Activated CD8-positive, alpha-beta memory T cell treated with anti-CD3 and anti-CD28 coated beads, Interleukin-2, amount 50 U/mL, for 24 hours (primary cell): ENCODE measurements around the gene TNFAIP8L1.

Experiments
- DNase-seq: peaks from one replicate; pipeline ENCODE4 v3.0.0-alpha.2; 2020; ENCODE audit errors: extremely low read depth

The TNFAIP8L1 gene

DNA sequence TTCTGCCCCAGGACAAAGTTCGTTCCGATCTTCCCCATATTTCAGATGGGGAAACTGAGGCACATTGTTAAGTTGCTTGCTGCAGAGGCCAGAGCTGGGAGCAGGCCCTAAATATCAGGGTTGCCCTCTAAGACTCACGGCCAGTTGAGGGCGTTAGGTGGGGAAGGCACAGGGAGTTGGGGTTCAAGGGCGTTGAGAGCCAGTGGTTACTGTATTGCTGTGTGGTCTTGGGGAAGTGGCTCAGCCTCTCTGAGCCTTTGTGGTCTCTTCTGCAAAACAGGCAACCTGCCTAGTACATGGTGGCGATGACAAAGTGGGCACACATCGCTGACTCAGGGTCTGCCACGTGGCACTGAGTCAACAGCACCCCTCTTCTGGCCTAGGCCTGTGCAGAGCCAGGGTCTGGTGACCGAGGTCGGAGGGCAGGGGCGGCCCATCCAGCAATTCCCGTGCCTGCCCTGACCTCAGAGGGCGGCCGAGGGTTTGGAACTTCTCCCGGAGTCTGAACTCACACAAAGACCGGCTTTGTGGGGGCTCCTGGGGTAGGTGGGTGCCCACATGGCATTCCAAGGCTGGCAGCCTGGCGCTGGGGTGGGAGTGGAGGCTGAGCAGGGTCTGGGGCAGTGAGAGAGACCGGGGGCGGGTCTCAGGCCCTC lies 10.2 kb downstream of the TNFAIP8L1 start:
- DNase-seq, result no peak

DNA sequence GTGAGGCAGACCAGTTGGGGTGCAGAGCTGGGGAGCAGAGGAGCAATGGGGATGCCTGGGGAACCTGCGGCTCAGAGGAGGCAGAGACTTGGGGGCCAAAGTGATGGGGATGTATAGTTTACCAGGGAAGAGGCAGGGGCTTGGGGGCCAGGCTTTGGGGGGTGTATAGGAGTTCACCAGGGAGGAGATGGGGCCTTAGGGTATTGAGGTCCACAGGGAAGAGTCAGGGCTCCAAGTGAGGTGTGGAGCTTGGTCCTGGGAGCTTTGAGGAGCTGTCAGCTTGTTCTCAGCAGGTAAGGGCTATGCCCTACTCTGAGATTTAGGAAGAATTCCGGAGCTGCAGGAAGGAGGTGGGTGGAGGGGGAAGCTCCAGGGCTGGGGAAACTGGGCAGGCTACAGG lies 10.8 kb downstream of the TNFAIP8L1 start:
- no peak for DNase-seq

DNA sequence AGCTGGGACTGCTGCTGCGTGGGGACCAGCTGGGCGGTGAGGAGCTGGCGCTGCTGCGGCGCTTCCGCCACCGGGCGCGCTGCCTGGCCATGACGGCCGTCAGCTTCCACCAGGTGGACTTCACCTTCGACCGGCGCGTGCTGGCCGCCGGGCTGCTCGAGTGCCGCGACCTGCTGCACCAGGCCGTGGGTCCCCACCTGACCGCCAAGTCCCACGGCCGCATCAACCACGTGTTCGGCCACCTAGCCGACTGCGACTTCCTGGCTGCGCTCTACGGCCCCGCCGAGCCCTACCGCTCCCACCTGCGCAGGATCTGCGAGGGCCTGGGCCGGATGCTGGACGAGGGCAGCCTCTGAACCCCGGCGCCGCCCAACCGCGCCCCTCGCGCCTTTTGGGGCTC lies 12.8 kb downstream of the TNFAIP8L1 start:
- DNase-seq, result no peak

GRCh38 chr19:4653793-4654436 lies 14.6 kb downstream of the TNFAIP8L1 start:
- DNase-seq, result no peak

DNA sequence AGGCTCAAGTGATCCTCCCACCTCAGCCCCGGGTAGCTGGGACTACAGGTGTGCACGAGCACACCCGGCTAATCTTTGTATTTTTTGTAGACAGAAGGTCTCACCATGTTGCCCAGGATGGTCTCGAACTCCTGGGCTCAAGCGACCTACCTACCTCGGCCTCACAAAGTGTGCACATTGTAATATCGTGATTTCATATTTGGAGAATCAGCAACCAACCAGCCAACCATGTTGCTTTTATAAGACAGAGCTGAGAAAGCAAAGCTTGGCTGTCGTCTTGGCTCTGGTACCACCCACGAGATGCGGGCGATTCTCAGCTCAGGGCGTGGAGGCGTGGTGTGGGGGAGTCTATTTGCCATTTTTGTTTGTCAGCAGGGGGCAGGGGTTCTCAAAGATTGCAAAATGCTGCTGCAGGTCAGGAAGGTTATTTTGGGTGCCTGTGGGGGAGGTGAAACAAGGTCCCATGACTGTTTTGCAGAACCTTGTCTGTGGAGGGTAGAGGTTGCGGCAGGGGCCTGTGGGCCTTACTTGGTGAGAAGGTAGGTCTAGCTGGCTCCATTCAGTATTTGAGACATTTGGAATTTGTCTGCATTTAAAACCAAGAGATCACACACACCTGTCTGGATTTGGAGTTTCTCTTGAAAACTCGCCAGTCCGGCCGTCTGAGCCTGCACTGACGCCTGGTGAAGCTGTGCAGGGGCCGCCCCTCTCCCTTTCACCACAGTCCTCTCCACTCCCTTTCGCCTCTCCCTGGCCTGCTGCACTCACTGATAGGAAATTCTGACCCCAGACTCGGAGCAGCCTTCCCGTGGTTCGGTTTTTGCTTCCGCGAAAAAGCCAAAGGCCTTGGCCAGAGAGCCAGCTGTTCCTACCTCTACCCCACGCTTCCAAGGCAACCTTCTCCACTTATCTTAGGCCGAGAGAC lies 15.4 kb downstream of the TNFAIP8L1 start:
- no peak for DNase-seq

DNA sequence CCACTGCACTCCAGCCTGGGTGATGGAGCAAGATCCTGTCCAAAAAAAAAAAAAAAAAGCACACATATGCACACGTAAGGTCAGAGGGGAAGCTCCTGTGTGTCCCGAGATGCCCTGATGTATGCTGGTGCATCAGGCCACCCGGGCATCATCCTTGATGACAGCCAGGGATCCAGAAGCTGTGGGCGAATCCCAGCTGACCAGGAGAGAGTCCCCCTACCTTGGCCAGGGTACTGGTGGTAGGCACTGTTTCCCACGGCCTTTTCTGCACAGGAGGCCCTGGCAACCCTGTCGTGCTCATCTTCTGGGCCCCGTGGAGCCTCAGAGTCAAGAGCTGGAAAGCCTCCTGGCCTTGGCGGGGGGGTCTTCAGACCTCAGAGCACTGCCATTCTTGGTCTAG lies 16.8 kb downstream of the TNFAIP8L1 start:
- no peak for DNase-seq

DNA sequence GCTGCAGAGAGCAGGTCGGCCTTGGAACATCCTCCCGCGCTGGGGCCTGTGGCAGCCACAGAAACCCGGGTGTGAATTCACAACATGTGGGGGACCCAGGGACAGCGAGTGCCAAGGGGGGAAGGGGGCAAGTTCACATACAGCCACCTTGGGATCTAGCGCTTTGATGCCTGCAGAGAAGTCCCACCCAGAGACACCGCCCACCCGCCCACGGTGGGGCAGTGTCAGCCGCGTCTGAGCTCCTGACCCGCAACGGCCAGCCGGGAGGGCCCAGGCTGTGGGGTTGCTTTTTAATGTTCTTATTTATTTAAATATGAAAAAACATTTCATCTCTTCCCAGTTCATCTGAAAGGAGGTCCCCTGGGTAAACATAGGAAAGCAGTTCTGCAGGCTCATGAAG lies 17.9 kb downstream of the TNFAIP8L1 start:
- DNase-seq, result no peak

DNA sequence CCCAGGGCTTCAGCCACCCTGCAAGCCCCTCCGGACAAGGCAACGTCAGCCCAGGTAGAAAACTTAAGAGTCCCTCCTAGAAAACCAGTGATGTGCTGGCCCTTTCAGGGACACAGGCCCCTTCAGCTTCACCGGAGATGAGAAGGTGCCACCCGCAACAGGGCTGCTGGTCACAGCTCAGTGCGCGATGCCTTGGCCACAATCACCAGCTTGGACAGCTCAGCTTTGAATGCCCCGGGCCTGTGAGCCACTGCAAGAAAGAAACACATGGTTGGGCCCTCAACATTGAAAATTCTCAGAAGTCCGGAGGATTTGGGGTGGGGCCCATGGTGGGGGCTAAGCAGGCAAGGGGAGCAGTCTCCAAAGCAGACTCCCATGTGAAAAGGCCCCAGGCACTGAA lies 18.5 kb downstream of the TNFAIP8L1 start:
- DNase-seq, result no peak

GRCh38 chr19:4660181-4660791 lies 21.0 kb downstream of the TNFAIP8L1 start:
- no peak for DNase-seq

- no peak for DNase-seq
Observed at GRCh38 chr19:4660993-4661392, 21.7 kb downstream of the TNFAIP8L1 start.

GRCh38 chr19:4662020-4662695 lies 22.8 kb downstream of the TNFAIP8L1 start:
- DNase-seq, result no peak

- no peak for DNase-seq
Observed at GRCh38 chr19:4662812-4663211, 23.5 kb downstream of the TNFAIP8L1 start.

DNA sequence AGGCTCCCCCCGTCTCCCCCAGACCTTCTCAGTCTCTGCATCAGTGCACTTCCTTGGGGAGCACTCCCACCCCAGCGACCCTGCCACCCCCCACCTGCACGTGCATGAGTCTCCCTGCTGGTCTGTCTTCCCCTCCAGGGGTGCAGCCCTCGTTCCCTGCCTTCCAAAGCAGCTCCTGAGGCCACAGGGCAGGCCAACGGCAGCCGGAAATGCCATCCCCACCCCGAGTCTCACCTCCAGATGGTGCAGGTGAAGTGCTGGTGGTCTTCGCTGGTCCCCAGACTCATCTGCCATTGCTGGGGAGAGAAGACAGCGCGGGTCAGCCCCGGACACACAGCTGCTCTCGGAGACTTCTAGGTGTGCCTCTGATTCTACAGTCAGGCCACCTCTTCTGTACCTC lies 25.3 kb downstream of the TNFAIP8L1 start:
- DNase-seq, result no peak

DNA sequence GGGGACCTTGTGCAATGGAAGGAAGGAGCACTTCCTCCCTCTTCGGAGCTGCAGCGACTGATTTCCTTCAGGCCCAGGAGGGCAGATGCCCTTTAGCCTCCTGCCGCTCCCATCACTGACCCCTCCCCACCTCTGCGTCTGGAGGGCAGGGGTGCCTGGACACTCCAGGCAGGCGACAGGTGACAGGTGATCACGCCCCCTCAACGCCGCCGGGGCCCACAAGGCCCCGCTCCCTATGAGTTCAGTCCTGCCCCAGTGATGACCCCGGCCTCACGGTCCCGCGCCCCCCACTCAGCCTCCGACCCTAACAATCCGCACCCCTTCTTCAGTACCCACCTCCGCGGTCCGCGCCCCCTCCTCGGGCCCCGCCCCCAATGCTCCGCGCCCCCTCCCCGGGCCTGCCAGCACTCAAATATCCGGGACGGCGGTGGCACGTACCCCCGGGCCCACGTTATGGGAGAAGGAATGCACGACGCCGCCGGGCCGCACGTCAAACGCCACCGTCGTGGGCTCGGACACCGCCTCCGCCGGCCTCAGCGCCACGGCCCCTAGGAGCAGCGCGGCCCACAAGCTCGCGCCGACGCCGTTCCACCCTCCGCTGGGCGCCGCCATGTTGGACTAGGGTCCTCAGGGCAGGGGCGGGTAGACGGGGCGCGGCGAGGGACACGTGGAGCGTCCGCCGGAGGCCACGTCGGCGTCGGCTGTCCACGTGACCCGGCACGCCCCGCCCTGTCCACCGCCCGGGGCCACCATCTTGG lies 30.6 kb downstream of the TNFAIP8L1 start, which contains the start of gene MYDGF:
TSS of gene MYDGF (minus strand) at position 620 of the 758 bp plus-strand sequence. CDS start at position 612, 8 bp downstream.
- DNase-seq, result peak; percentile 83

- DNase-seq, result no peak
Observed at GRCh38 chr19:4671185-4671851, 32.0 kb downstream of the TNFAIP8L1 start.

DNA sequence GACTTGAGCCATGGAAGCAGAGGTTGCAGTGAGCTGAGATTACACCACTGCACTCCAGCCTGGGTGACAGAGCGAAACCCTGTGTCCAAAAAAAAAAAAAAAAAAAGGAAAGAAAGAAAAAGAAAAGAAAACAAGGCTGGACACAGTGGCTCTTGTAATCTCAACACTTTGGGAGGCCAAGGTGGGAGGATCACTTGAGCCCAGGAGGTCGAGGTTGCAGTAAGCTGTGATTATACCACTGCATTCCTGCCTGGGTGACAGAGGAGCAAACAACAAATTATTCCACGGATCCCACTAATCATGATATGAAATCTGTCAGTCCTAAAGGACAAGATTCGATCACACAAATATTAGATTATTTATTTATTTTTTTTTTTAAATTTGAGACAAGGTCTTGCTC lies 33.9 kb downstream of the TNFAIP8L1 start:
- DNase-seq, result no peak

- DNase-seq, result no peak
Observed at GRCh38 chr19:4673726-4674125, 34.4 kb downstream of the TNFAIP8L1 start.

DNA sequence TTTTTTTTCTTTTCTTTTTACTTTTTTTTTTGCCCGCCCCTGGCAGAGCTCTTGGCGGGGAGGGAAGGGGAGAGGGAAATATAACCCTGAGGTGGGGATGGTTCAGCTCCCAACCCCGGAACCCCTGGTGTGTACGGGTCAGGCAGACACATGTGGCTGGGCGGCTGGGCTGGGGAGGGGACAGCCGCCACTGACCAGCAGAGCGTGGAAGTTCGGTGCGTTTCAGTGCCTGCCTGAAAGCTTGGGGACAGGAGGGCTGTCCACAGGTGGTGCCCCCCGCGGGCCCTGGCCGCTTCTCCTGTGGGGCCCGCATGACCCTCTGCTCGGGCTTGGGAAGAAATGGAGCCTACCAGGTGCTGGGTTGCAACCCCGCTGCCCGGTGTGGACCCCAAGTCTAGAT lies 36.0 kb downstream of the TNFAIP8L1 start:
- DNase-seq, result no peak

DNA sequence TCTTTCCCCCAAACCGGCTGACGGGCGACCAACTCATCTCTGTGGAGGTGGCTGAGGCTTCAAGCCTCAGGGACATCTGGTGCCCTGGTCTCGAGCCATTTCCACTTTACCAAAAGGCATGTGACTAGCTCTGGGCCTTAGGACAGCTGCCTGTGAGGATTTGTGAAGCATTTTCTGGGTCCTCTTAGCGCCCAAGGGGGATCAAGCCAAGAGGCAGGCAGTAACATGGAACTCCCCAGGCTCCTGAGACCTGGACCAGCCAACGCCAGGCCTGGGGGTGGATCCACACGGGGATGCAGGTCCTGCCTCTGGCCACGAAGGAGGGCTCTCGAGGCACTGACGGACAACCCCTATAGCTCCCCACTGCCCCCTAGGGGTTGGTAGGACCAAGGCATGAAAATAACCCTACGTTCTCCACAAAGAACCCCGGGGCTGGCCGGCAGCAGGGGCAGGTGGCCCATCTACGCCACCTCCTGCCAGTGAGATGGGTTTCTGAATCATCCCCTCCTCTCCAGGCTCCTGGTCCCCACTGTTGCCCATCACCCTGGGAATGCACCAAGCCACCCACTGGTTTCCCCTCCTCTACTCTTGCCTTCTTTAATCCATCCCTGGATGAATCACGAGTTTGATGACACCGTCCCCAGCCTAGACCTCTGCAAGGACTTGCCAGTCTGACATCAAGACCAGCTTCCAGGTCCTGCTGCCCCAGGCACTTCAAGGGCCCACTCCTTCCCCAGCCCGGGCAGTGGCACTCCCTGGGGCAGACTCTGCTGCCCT lies 37.8 kb downstream of the TNFAIP8L1 start:
- no peak for DNase-seq
